Stomach (tissue), 4 donors: ENCODE data around the gene SCML1.

ENCODE experiments used
- CTCF ChIP-seq, 7 experiments: fragments of 450-650 bp in 4 of 7; fragments of 200-600 bp in 3 of 7; sonication (generic) in 3 of 7; IDR thresholded peaks; one replicate each; pipeline ENCODE4 v1.5.1; 2016 to 2019; ENCODE audit warnings: antibody characterized with exemption in 7 of 7, control low read depth in 2 of 7, mild to moderate bottlenecking in 1 of 7
- EP300 ChIP-seq: sonication (generic); formaldehyde crosslinking; IDR thresholded peaks from one replicate; pipeline ENCODE4 v1.6.1; 2017; ENCODE audit warnings: antibody characterized with exemption
- POLR2A ChIP-seq, 4 donors: fragments of 450-650 bp; IDR thresholded peaks; one replicate each; pipeline ENCODE4 v1.6.1; 2016; ENCODE audit warnings: antibody characterized with exemption in 4 of 4, control low read depth in 2 of 4, mild to moderate bottlenecking in 1 of 4, moderate library complexity in 1 of 4
- POLR2AphosphoS5 ChIP-seq, 3 donors: sonication (generic); formaldehyde crosslinking; IDR thresholded peaks; one replicate each; pipeline ENCODE4 v1.6.1; 2016; ENCODE audit warnings: antibody characterized with exemption in 3 of 3

- no peak for TF ChIP-seq CTCF (IDR thresholded peaks at IDR 0.05)
- TF ChIP-seq POLR2A (IDR thresholded peaks at IDR 0.05), result no peak
- TF ChIP-seq EP300, result no peak
- no peak for TF ChIP-seq POLR2AphosphoS5 (IDR thresholded peaks at IDR 0.05)
Measured at GRCh38 chrX:17741123-17741511, 3.8 kb downstream of the SCML1 start.
